ENCODE results near the gene ELFN2. TPM values are rescaled to one million over a fixed set of nuclear protein-coding genes. Genes with fewer than 3 reads are reported as not detected.

The ELFN2 gene
- total RNA-seq, 1 donor from 2014 or later, result 0.82 TPM

GRCh38 chr22:37392721-37393328, 34.5 kb downstream of the ELFN2 start:
- H3K36me3 ChIP-seq, result no peaks in the 10 kb centered on the region
- no peaks in the 10 kb centered on the region for H3K4me1 ChIP-seq
- Mint-ChIP-seq H3K4me3 (no peak overlapping the region), H3K27me3 (ENCODE audit: insufficient read depth, low read depth) (peaks cover 3% of the 10 kb centered on the region), H3K9me3 (no peaks in the 10 kb centered on the region), H3K27ac (peak overlapping the region; percentile 86), H3K4me1 (peaks cover 13% of the 10 kb centered on the region), H3K36me3 (no peaks in the 10 kb centered on the region)
- H3K27ac ChIP-seq, result no peak overlapping the region
- H3K9ac ChIP-seq, result no peak overlapping the region
- no peak overlapping the region for H3K4me2 ChIP-seq
- no peaks in the 10 kb centered on the region for H4K20me1 ChIP-seq (ENCODE audit: low read depth)
- no peaks in the 10 kb centered on the region for H3K9me3 ChIP-seq (ENCODE audit: low read depth)
- H3F3A ChIP-seq (ENCODE audit: low read depth), result no peaks in the 10 kb centered on the region
- no peak overlapping the region for H2AFZ ChIP-seq (replicated peaks)
- no peak for DNase-seq (ENCODE audit: low spot score)
- TF ChIP-seq CTCF (IDR thresholded peaks at IDR 0.05) (no peak), EZH2phosphoT487 (IDR thresholded peaks at IDR 0.05) (no peak), EZH2 (IDR thresholded peaks at IDR 0.05) (no peak)
- H3K27me3 ChIP-seq, result no peaks in the 10 kb centered on the region
- H3K4me3 ChIP-seq, result no peak overlapping the region
- no peaks in the 10 kb centered on the region for H3K79me2 ChIP-seq (ENCODE audit: low read depth)

- no peak overlapping the region for H3K27ac ChIP-seq
- Mint-ChIP-seq H3K36me3 (no peaks in the 10 kb centered on the region), H3K27ac (peak overlapping the region; percentile 87)
Observed at GRCh38 chr22:37391702-37392101, 35.6 kb downstream of the ELFN2 start.

GRCh38 chr22:37390075-37390474, 37.2 kb downstream of the ELFN2 start:
- H3K27ac ChIP-seq, result no peak overlapping the region
- H3K36me3 ChIP-seq, result no peaks in the 10 kb centered on the region
- no peaks in the 10 kb centered on the region for H3K79me2 ChIP-seq (ENCODE audit: low read depth)
- H2AFZ ChIP-seq (replicated peaks), result no peak overlapping the region
- TF ChIP-seq EZH2phosphoT487 (IDR thresholded peaks at IDR 0.05) (no peak), CTCF (IDR thresholded peaks at IDR 0.05) (no peak), EZH2 (IDR thresholded peaks at IDR 0.05) (no peak)
- H3K4me3 ChIP-seq, result no peak overlapping the region
- Mint-ChIP-seq H3K27me3 (ENCODE audit: insufficient read depth, low read depth) (peaks cover 3% of the 10 kb centered on the region), H3K4me1 (peaks cover 20% of the 10 kb centered on the region), H3K9me3 (no peaks in the 10 kb centered on the region), H3K4me3 (no peak overlapping the region), H3K27ac (peak overlapping the region; percentile 50), H3K36me3 (no peaks in the 10 kb centered on the region)
- H3K9ac ChIP-seq, result no peak overlapping the region
- no peak for DNase-seq (ENCODE audit: low spot score)
- no peak overlapping the region for H3K4me2 ChIP-seq
- H3K9me3 ChIP-seq (ENCODE audit: low read depth), result no peaks in the 10 kb centered on the region
- no peaks in the 10 kb centered on the region for H3K27me3 ChIP-seq
- H3K4me1 ChIP-seq, result peaks cover 5% of the 10 kb centered on the region
- H3F3A ChIP-seq (ENCODE audit: low read depth), result no peaks in the 10 kb centered on the region
- no peaks in the 10 kb centered on the region for H4K20me1 ChIP-seq (ENCODE audit: low read depth)

More at GRCh38 chr22:37391702-37392101, 35.6 kb downstream of the ELFN2 start:
- TF ChIP-seq EZH2phosphoT487 (IDR thresholded peaks at IDR 0.05) (no peak), EZH2 (IDR thresholded peaks at IDR 0.05) (no peak), CTCF (IDR thresholded peaks at IDR 0.05) (no peak)
- Histone ChIP-seq H3K4me3 (no peak overlapping the region), H3K4me2 (no peak overlapping the region), H3K9me3 (ENCODE audit: low read depth) (no peaks in the 10 kb centered on the region), H3K36me3 (no peaks in the 10 kb centered on the region), H3K79me2 (ENCODE audit: low read depth) (no peaks in the 10 kb centered on the region), H4K20me1 (ENCODE audit: low read depth) (no peaks in the 10 kb centered on the region), H3K4me1 (peaks cover 5% of the 10 kb centered on the region), H3K27me3 (no peaks in the 10 kb centered on the region), H3F3A (ENCODE audit: low read depth) (no peaks in the 10 kb centered on the region), H3K9ac (no peak overlapping the region), H2AFZ (replicated peaks) (no peak overlapping the region)
- H3K27me3 Mint-ChIP-seq (ENCODE audit: insufficient read depth, low read depth), result peaks cover 5% of the 10 kb centered on the region
- DNase-seq (ENCODE audit: low spot score), result no peak
- H3K9me3 Mint-ChIP-seq, result no peaks in the 10 kb centered on the region
- H3K4me1 Mint-ChIP-seq, result peaks cover 20% of the 10 kb centered on the region
- H3K4me3 Mint-ChIP-seq, result no peak overlapping the region

All from neural progenitor cell (in vitro differentiated cells).